GM23248 (cell line): ENCODE measurements around the gene ASPM. TPM values are rescaled to one million over a fixed set of nuclear protein-coding genes. Genes with fewer than 3 reads are reported as not detected.

ENCODE experiments used
- DNase-seq: peaks from one replicate; pipeline ENCODE4 v3.0.0-alpha.2; 2015
- H2AFZ ChIP-seq: fragments of 200-600 bp; sonication (generic); 2 replicates; pipeline ENCODE4 v1.6.1; 2016; ENCODE audit warnings: antibody characterized with exemption
- H3F3A ChIP-seq: fragments of 200-600 bp; sonication (generic); 2 replicates; pipeline ENCODE4 v1.6.1; 2016; ENCODE audit warnings: mild to moderate bottlenecking, antibody characterized with exemption, mixed run types; ENCODE audit not compliant: insufficient read depth
- H3K27ac ChIP-seq: fragments of 200-600 bp; sonication (generic); 2 replicates; pipeline ENCODE4 v1.5.1; 2016; ENCODE audit warnings: mild to moderate bottlenecking
- H3K27me3 ChIP-seq: fragments of 200-600 bp; sonication (generic); replicated peaks from 2 replicates; pipeline ENCODE4 v1.6.1; 2016; ENCODE audit warnings: mild to moderate bottlenecking; ENCODE audit not compliant: insufficient read depth
- H3K36me3 ChIP-seq: fragments of 200-600 bp; sonication (generic); 2 replicates; pipeline ENCODE4 v1.6.1; 2016; ENCODE audit warnings: low read depth, mild to moderate bottlenecking
- H3K4me1 ChIP-seq: fragments of 200-600 bp; sonication (generic); 2 replicates; pipeline ENCODE4 v1.6.1; 2016; ENCODE audit warnings: mild to moderate bottlenecking; ENCODE audit not compliant: insufficient read depth
- H3K4me2 ChIP-seq: fragments of 200-600 bp; sonication (generic); one replicate; pipeline ENCODE4 v1.6.1; 2016; ENCODE audit warnings: mild to moderate bottlenecking; ENCODE audit not compliant: unreplicated experiment
- H3K4me3 ChIP-seq: fragments of 200-600 bp; sonication (generic); 2 replicates; pipeline ENCODE4 v1.5.1; 2016; ENCODE audit warnings: mild to moderate bottlenecking
- H3K79me2 ChIP-seq: fragments of 200-600 bp; sonication (generic); 2 replicates; pipeline ENCODE4 v1.6.1; 2016; ENCODE audit warnings: mild to moderate bottlenecking; ENCODE audit not compliant: insufficient read depth
- H3K9ac ChIP-seq: fragments of 200-600 bp; sonication (generic); 2 replicates; pipeline ENCODE4 v1.6.1; 2016; ENCODE audit warnings: mild to moderate bottlenecking
- H3K9me2 ChIP-seq: fragments of 200-600 bp; sonication (generic); 2 replicates; pipeline ENCODE4 v1.6.1; 2016; ENCODE audit warnings: mixed run types, mild to moderate bottlenecking, moderate library complexity; ENCODE audit not compliant: insufficient read depth
- H3K9me3 ChIP-seq: fragments of 200-600 bp; sonication (generic); one replicate; pipeline ENCODE4 v1.6.1; 2017; ENCODE audit warnings: low read depth
- H4K20me1 ChIP-seq: fragments of 200-600 bp; sonication (generic); 2 replicates; pipeline ENCODE4 v1.6.0; 2016; ENCODE audit not compliant: insufficient read depth
- EZH2 ChIP-seq: fragments of 200-600 bp; sonication (generic); IDR thresholded peaks from 2 replicates; pipeline ENCODE4 v1.6.1; 2018; ENCODE audit warnings: antibody characterized with exemption, mild to moderate bottlenecking; ENCODE audit not compliant: insufficient read depth, poor library complexity, severe bottlenecking
- EZH2phosphoT487 ChIP-seq: fragments of 200-600 bp; sonication (generic); IDR thresholded peaks from 2 replicates; pipeline ENCODE4 v1.6.1; 2018; ENCODE audit warnings: antibody characterized with exemption, moderate library complexity, mild to moderate bottlenecking, low read depth; ENCODE audit not compliant: insufficient read depth
- WGBS, 2 experiments: methylation state at CpG; one replicate each; pipeline ENCODE4 v1.1.6; 2015 to 2017; ENCODE audit warnings: low lambda C conversion rate in 2 of 2, low coverage in 1 of 2; ENCODE audit errors: missing lambda C conversion rate in 2 of 2; 5-methylcytosine and 5-hydroxymethylcytosine counted together
- in situ Hi-C: fragments of 300-500 bp; cut with MboI; formaldehyde crosslinking; loops from 2 replicates; pipeline ENCODE4 v1.15.0; 2020
- polyA plus RNA-seq: library from polyadenylated mRNA; unstranded; fragments of >200 nt; fragmentation: Nextera tagmentation; extraction: Ambion mirVana; gene quantifications from 2 replicates; pipeline ENCODE4 v1.2.1, GENCODE V29; 2016
- total RNA-seq: library from RNA; depleted of rRNA; stranded (reverse); fragments of >200 nt; shearing (Covaris generic); gene quantifications from 2 replicates; pipeline ENCODE4 v1.2.3, GENCODE V29; 2014

The ASPM gene
- total and polyA plus RNA-seq, 2 experiments from 2014 or later, result 7.3 to 17.2 TPM

DNA sequence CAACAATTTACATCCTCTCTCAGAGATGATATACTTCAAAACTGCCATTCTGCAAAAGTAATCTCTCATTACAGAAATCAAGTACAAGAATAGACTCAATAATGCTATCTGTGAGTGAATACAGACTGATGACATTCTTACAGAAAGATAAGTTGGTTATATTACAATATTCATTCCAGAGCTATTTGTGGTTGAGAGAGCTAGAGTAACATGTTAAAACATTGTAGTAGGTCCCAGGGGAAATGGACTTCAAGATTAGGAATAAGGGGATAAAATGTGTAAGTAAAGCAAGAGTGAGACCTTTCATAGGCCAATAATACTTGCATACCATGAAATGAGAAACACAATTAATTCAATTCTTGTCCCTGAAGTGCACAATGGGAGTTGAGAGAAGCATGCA, 80.9 kb downstream of the ASPM start:
- Histone ChIP-seq H3K9me3 (no peaks in the 10 kb centered on the region), H3F3A (no peaks in the 10 kb centered on the region; the same call in 1 of the 2 replicates), H2AFZ (no peak overlapping the region), H3K4me1 (peaks cover 13% of the 10 kb centered on the region; the same call in 1 of the 2 replicates), H3K9ac (no peak overlapping the region), H3K4me2 (no peak overlapping the region), H3K27ac (no peak overlapping the region), H3K36me3 (no peaks in the 10 kb centered on the region), H3K9me2 (no peaks in the 10 kb centered on the region), H3K79me2 (no peaks in the 10 kb centered on the region), H4K20me1 (no peaks in the 10 kb centered on the region), H3K27me3 (no peaks in the 10 kb centered on the region), H3K4me3 (no peak overlapping the region)
- DNase-seq, result peak; percentile 67
- in situ Hi-C loops, result no loop called here
- no peak for TF ChIP-seq EZH2phosphoT487
- TF ChIP-seq EZH2, result no peak

DNA sequence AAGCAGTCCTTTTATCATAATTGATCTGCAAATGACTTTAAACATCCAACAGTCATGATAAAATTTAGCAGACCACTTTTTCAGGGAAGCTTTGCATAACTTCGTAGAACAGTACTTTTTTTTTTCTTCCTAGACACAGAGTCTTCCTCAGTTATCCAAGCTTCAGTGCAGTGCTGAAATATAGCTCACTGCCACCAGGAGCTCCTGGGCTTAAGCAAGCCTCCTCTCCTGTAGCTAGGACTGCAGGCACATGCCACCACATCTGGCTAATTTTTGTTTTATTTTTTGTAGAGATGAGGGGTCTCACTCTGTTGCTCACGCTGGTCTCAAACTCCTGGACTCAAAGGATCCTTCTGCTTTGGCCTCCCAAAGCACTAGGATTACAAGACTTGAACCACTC, 83.3 kb downstream of the ASPM start:
- Histone ChIP-seq H3F3A (no peaks in the 10 kb centered on the region; the same call in 1 of the 2 replicates), H3K4me1 (peaks cover 13% of the 10 kb centered on the region; the same call in 1 of the 2 replicates), H3K9ac (no peak overlapping the region), H3K4me2 (no peak overlapping the region), H3K36me3 (no peaks in the 10 kb centered on the region), H3K9me2 (no peaks in the 10 kb centered on the region), H3K4me3 (no peak overlapping the region), H3K79me2 (no peaks in the 10 kb centered on the region), H2AFZ (no peak overlapping the region), H4K20me1 (no peaks in the 10 kb centered on the region), H3K27ac (no peak overlapping the region), H3K9me3 (no peaks in the 10 kb centered on the region), H3K27me3 (no peaks in the 10 kb centered on the region)
- TF ChIP-seq EZH2, result no peak
- no peak for TF ChIP-seq EZH2phosphoT487
- no peak for DNase-seq
- 74 to 75% methylated on average over 2 of the region's 2 CpGs for WGBS, 2 experiments
- in situ Hi-C loops, result no loop called here

DNA sequence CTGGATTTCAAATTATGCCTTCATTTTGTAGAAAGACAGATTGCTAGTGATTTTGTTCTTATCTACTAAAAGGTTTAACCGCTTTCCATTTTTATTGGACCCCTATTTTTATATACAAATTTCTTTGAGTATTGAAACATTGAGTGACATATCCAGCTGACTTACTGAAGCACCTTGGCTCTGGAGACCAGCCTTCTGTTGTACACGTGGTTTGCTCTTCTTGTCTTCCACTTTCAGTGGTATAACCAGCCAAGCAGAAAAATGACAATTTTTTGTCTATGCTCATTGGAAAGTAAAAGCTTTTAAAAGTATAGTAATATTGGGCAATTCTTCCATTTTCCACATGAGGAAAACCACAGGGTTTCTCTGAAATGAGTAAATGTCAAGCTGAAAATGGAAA, 83.8 kb downstream of the ASPM start:
- TF ChIP-seq EZH2 (no peak), EZH2phosphoT487 (no peak)
- in situ Hi-C loops, result no loop called here
- Histone ChIP-seq H3F3A (no peaks in the 10 kb centered on the region; the same call in 1 of the 2 replicates), H3K4me2 (no peak overlapping the region), H3K9me3 (no peaks in the 10 kb centered on the region), H2AFZ (no peak overlapping the region), H3K79me2 (no peaks in the 10 kb centered on the region), H3K36me3 (no peaks in the 10 kb centered on the region), H3K4me1 (peaks cover 13% of the 10 kb centered on the region; the same call in 1 of the 2 replicates), H3K27me3 (no peaks in the 10 kb centered on the region), H3K4me3 (no peak overlapping the region), H3K27ac (no peak overlapping the region), H3K9me2 (no peaks in the 10 kb centered on the region), H3K9ac (no peak overlapping the region), H4K20me1 (no peaks in the 10 kb centered on the region)
- DNase-seq, result no peak
- WGBS, 2 experiments, result 55 to 62% methylated on average over 2 of the region's 2 CpGs

DNA sequence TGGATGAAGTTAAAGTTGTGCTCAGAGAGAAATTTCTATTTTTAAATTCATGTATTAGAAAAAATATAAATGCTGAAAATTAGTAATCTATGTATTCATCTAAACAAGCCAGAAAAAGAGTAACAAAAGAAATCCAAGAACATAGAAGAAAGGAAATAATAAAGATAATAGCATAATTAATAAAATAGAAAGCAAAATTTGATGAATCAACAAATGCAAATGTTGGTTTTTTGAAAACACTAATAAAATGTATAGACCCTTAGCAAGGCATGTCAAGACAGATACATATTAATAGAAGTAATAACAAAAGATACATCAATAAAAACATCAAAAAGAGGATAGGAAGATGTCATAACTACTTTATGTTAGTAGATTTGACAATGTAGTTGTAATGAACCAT, 97.4 kb downstream of the ASPM start:
- Histone ChIP-seq H3K9me2 (no peaks in the 10 kb centered on the region), H3K27me3 (no peaks in the 10 kb centered on the region), H3K9me3 (no peaks in the 10 kb centered on the region), H3K27ac (no peak overlapping the region), H3K4me3 (no peak overlapping the region), H3K36me3 (no peaks in the 10 kb centered on the region), H3K79me2 (no peaks in the 10 kb centered on the region), H2AFZ (no peak overlapping the region), H4K20me1 (no peaks in the 10 kb centered on the region), H3F3A (no peaks in the 10 kb centered on the region), H3K9ac (no peak overlapping the region), H3K4me1 (no peaks in the 10 kb centered on the region), H3K4me2 (no peak overlapping the region)
- no peak for DNase-seq
- in situ Hi-C loops, result no loop called here
- TF ChIP-seq EZH2phosphoT487 (no peak), EZH2 (no peak)

DNA sequence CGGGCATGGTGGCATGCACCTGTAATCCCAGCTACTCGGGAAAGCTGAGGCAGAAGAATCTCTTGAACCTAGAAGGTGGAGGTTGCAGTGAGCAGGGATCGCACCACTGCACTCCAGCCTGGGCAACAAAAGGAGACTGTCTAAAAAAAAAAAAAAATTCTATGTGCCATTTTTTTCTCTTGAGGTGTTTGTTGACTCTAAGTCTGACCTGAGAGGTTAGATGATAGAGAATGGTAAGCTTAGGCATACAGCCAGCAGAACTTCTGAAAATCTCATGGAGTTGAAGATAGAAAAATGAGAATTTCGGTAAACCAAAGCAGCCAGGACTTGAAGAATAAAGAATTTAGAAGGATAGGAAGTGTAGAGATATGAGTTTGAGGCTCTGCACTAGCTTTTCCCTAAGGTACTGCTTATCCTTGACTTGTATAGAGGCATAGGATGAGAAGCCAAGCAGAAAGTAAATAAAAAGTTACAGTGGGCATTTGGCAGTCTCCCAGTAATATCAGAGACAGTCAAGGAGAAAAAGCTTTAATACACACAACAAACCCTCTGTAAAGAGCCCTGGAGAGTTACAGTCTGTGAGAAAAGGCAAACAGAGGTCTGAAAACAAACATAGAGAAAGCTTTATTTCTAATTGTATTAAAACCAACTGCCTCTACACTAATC, 103.7 kb downstream of the ASPM start:
- Histone ChIP-seq H3K4me2 (peak overlapping the region; percentile 27), H3K9me3 (no peaks in the 10 kb centered on the region), H3K27ac (no peak overlapping the region), H3K79me2 (no peaks in the 10 kb centered on the region), H3K36me3 (no peaks in the 10 kb centered on the region), H3K4me1 (peaks cover 10% of the 10 kb centered on the region; the same call in 1 of the 2 replicates), H4K20me1 (no peaks in the 10 kb centered on the region), H3K4me3 (no peak overlapping the region), H2AFZ (peak overlapping the region; percentile 60), H3F3A (no peaks in the 10 kb centered on the region), H3K9ac (no peak overlapping the region), H3K27me3 (no peaks in the 10 kb centered on the region), H3K9me2 (no peaks in the 10 kb centered on the region; the same call in 1 of the 2 replicates)
- WGBS, 2 experiments, result 57 to 68% methylated on average over 4 of the region's 4 CpGs
- in situ Hi-C loops, result no loop called here
- TF ChIP-seq EZH2, result no peak
- TF ChIP-seq EZH2phosphoT487, result no peak
- no peak for DNase-seq
